Neural cell (in vitro differentiated cells): ENCODE measurements around the gene SREBF1. TPM values are rescaled to one million over a fixed set of nuclear protein-coding genes. Genes with fewer than 3 reads are reported as not detected.

Experiments used
- H2AFZ ChIP-seq: fragments of 200-600, 300-800 bp; sonication (generic), shearing (Covaris generic); 2 replicates; pipeline ENCODE4 v1.6.0; 2014; ENCODE audit warnings: low read depth, mild to moderate bottlenecking, antibody characterized with exemption, low read length, moderate library complexity
- H3F3A ChIP-seq: fragments of 200-600 bp; shearing (Covaris generic); 2 replicates; pipeline ENCODE4 v1.6.1; 2016; ENCODE audit warnings: mild to moderate bottlenecking, moderate library complexity, mixed read lengths, antibody characterized with exemption, low read length; ENCODE audit not compliant: insufficient read depth, poor library complexity, severe bottlenecking
- H3K27ac ChIP-seq: fragments of 200-600, 300-800 bp; sonication (generic), shearing (Covaris generic); 2 replicates; pipeline ENCODE4 v1.5.1; 2014; ENCODE audit warnings: mild to moderate bottlenecking, low read length, moderate library complexity
- H3K27me3 ChIP-seq: fragments of 300-800, 200-600 bp; sonication (generic), shearing (Covaris generic); 2 replicates; pipeline ENCODE4 v1.6.0; 2014; ENCODE audit warnings: mild to moderate bottlenecking, low read depth, low read length, moderate library complexity; ENCODE audit not compliant: insufficient read depth
- H3K36me3 ChIP-seq: fragments of 300-800, 200-600 bp; sonication (generic), shearing (Covaris generic); 2 replicates; pipeline ENCODE4 v1.5.1; 2014; ENCODE audit warnings: mild to moderate bottlenecking, antibody characterized with exemption, low read length, moderate library complexity; ENCODE audit not compliant: insufficient read depth
- H3K4me2 ChIP-seq: fragments of 300-800, 200-600 bp; sonication (generic), shearing (Covaris generic); 2 replicates; pipeline ENCODE4 v1.6.0; 2014; ENCODE audit warnings: mild to moderate bottlenecking, low read length
- H3K4me3 ChIP-seq: fragments of 300-800, 200-600 bp; sonication (generic), shearing (Covaris generic); 2 replicates; pipeline ENCODE4 v1.5.1; 2014; ENCODE audit warnings: mild to moderate bottlenecking, low read length, moderate library complexity
- H3K79me2 ChIP-seq: fragments of 200-600 bp; shearing (Covaris generic); replicated peaks from 2 replicates; pipeline ENCODE4 v1.6.0; 2014; ENCODE audit warnings: mild to moderate bottlenecking, low read length, moderate library complexity; ENCODE audit not compliant: insufficient read depth
- H3K9ac ChIP-seq: fragments of 300-800, 200-600 bp; sonication (generic), shearing (Covaris generic); 2 replicates; pipeline ENCODE4 v1.6.1; 2016; ENCODE audit warnings: mild to moderate bottlenecking, low read length, mixed read lengths
- H3K9me2 ChIP-seq: fragments of 200-600 bp; shearing (Covaris generic); 2 replicates; pipeline ENCODE4 v1.6.1; 2016; ENCODE audit warnings: mild to moderate bottlenecking, low read length, mixed read lengths; ENCODE audit not compliant: insufficient read depth
- H3K9me3 ChIP-seq: fragments of 200-600, 300-800 bp; sonication (generic), shearing (Covaris generic); 2 replicates; pipeline ENCODE4 v1.6.1; 2016; ENCODE audit warnings: mild to moderate bottlenecking, mixed run types, low read length, moderate library complexity, mixed read lengths
- H4K20me1 ChIP-seq: fragments of 200-600 bp; shearing (Covaris generic); 2 replicates; pipeline ENCODE4 v1.6.1; 2016; ENCODE audit warnings: mild to moderate bottlenecking, mixed run types; ENCODE audit not compliant: insufficient read depth
- CTCF ChIP-seq: fragments of 450-650 bp; IDR thresholded peaks from 2 replicates; pipeline ENCODE4 v1.5.1; 2014; ENCODE audit warnings: antibody characterized with exemption, mild to moderate bottlenecking, moderate library complexity; ENCODE audit not compliant: poor library complexity, severe bottlenecking
- EP300 ChIP-seq: fragments of 450-650 bp; conservative IDR thresholded peaks from 2 replicates; pipeline ENCODE4 v1.6.1; 2014; ENCODE audit warnings: antibody characterized with exemption, mild to moderate bottlenecking, moderate library complexity; ENCODE audit not compliant: poor library complexity, severe bottlenecking
- EZH2 ChIP-seq: fragments of 200-600, 300-800 bp; shearing (Covaris generic), sonication (generic); IDR thresholded peaks from 2 replicates; pipeline ENCODE4 v1.6.1; 2014; ENCODE audit warnings: antibody characterized with exemption, low read length, borderline replicate concordance, mild to moderate bottlenecking; ENCODE audit not compliant: insufficient read depth, poor library complexity, severe bottlenecking
- MXI1 ChIP-seq: fragments of 450-650 bp; conservative IDR thresholded peaks from 2 replicates; pipeline ENCODE4 v1.6.1; 2014; ENCODE audit warnings: antibody characterized with exemption, mild to moderate bottlenecking; ENCODE audit not compliant: poor library complexity, severe bottlenecking
- POLR2AphosphoS5 ChIP-seq: IDR thresholded peaks from 2 replicates; pipeline ENCODE4 v1.6.1; 2012
- RAD21 ChIP-seq: fragments of 450-650 bp; conservative IDR thresholded peaks from 2 replicates; pipeline ENCODE4 v1.6.1; 2014; ENCODE audit warnings: antibody characterized with exemption, mild to moderate bottlenecking, moderate library complexity
- REST ChIP-seq: IDR thresholded peaks from 2 replicates; pipeline ENCODE4 v1.6.1; 2012; ENCODE audit warnings: borderline replicate concordance
- SMC3 ChIP-seq: fragments of 450-650 bp; conservative IDR thresholded peaks from 2 replicates; pipeline ENCODE4 v1.6.1; 2014; ENCODE audit warnings: antibody characterized with exemption, mild to moderate bottlenecking, moderate library complexity; ENCODE audit not compliant: poor library complexity
- TAF1 ChIP-seq: IDR thresholded peaks from 2 replicates; pipeline ENCODE4 v1.6.1; 2012; ENCODE audit warnings: low read depth
- polyA plus RNA-seq: library from polyadenylated mRNA; depleted of rRNA; stranded (reverse); fragments of >200 nt; gene quantifications from 2 replicates; pipeline ENCODE4 v1.2.3, GENCODE V29; 2014

Gene SREBF1
- polyA plus RNA-seq, 1 donor from 2014 or later, result 22.5 TPM

- Histone ChIP-seq H3K9ac (peak overlapping the region; percentile 68), H3K4me2 (no peak overlapping the region), H3K4me3 (no peak overlapping the region), H3K27me3 (no peaks in the 10 kb centered on the region), H3K27ac (peak overlapping the region; percentile 87), H3K36me3 (peaks cover 3% of the 10 kb centered on the region), H3K79me2 (peaks cover 73% of the 10 kb centered on the region), H2AFZ (no peak overlapping the region), H3F3A (no peaks in the 10 kb centered on the region), H3K9me3 (no peaks in the 10 kb centered on the region), H3K9me2 (no peaks in the 10 kb centered on the region), H4K20me1 (no peaks in the 10 kb centered on the region)
- no peak for TF ChIP-seq TAF1
Measured at GRCh38 chr17:17789410-17789809, 47.4 kb downstream of the SREBF1 start.

- Histone ChIP-seq H3K4me3 (no peak overlapping the region), H3K36me3 (no peaks in the 10 kb centered on the region), H4K20me1 (no peaks in the 10 kb centered on the region), H3K9ac (no peak overlapping the region), H2AFZ (no peak overlapping the region), H3K9me3 (no peaks in the 10 kb centered on the region), H3K4me2 (no peak overlapping the region), H3K9me2 (no peaks in the 10 kb centered on the region), H3K79me2 (peaks cover 73% of the 10 kb centered on the region), H3F3A (no peaks in the 10 kb centered on the region), H3K27me3 (no peaks in the 10 kb centered on the region), H3K27ac (no peak overlapping the region)
- TF ChIP-seq CTCF, result no peak
- TF ChIP-seq EZH2, result no peak
- TF ChIP-seq MXI1, result no peak
- no peak for TF ChIP-seq RAD21
- TF ChIP-seq TAF1, result no peak
Measured at GRCh38 chr17:17788967-17789366, 47.8 kb downstream of the SREBF1 start.

GRCh38 chr17:17787568-17787967 lies 49.2 kb downstream of the SREBF1 start:
- Histone ChIP-seq H3K9ac (no peak overlapping the region), H3K9me3 (no peaks in the 10 kb centered on the region), H3K27me3 (no peaks in the 10 kb centered on the region), H3K4me3 (no peak overlapping the region), H4K20me1 (no peaks in the 10 kb centered on the region), H3K4me2 (no peak overlapping the region), H2AFZ (no peak overlapping the region), H3K9me2 (no peaks in the 10 kb centered on the region), H3F3A (no peaks in the 10 kb centered on the region), H3K36me3 (no peaks in the 10 kb centered on the region), H3K79me2 (peaks cover 73% of the 10 kb centered on the region), H3K27ac (peak overlapping the region; percentile 33)
- TF ChIP-seq EP300 (no peak), TAF1 (no peak), MXI1 (no peak), SMC3 (no peak), CTCF (no peak), POLR2AphosphoS5 (no peak), EZH2 (no peak), REST (no peak), RAD21 (no peak)
